GM21717 (cell line): ENCODE results near the gene SHMT1.
A peak's percentile ranks its signal among the peaks of the same experiment; 100 is the strongest.
"Not testable (repeated sequence)": the region's sequence is repeated elsewhere in the genome, so short reads cannot be mapped to it uniquely, and the experiment has no call there.

Experiments used
- ATAC-seq: cut with Tn5 transposase; IDR thresholded peaks from one replicate; pipeline ENCODE4 v1.9.1; 2021; ENCODE audit warnings: mild to moderate bottlenecking, moderate library complexity; ENCODE audit not compliant: unreplicated experiment

The SHMT1 gene

GRCh38 chr17:18326572-18326971 lies 36.8 kb downstream of the SHMT1 start:
- ATAC-seq = no peak

GRCh38 chr17:18326039-18326438 lies 37.3 kb downstream of the SHMT1 start:
- no peak for ATAC-seq

- no peak for ATAC-seq
Measured at GRCh38 chr17:18324140-18325050, 39.0 kb downstream of the SHMT1 start.

- no peak for ATAC-seq
Measured at GRCh38 chr17:18323507-18324139, 39.7 kb downstream of the SHMT1 start.

- ATAC-seq = no peak
Measured at GRCh38 chr17:18323007-18323406, 40.3 kb downstream of the SHMT1 start.

GRCh38 chr17:18322522-18322921 lies 40.8 kb downstream of the SHMT1 start:
- ATAC-seq = no peak

- no peak for ATAC-seq
Measured at GRCh38 chr17:18321309-18321708, 42.0 kb downstream of the SHMT1 start.

GRCh38 chr17:18320301-18320700 lies 43.0 kb downstream of the SHMT1 start:
- no peak for ATAC-seq

- no peak for ATAC-seq
Measured at GRCh38 chr17:18319604-18320256, 43.6 kb downstream of the SHMT1 start.

GRCh38 chr17:18318771-18319450 lies 44.4 kb downstream of the SHMT1 start:
- no peak for ATAC-seq

GRCh38 chr17:18318117-18318516 lies 45.2 kb downstream of the SHMT1 start:
- no peak for ATAC-seq

GRCh38 chr17:18315961-18316360 lies 47.4 kb downstream of the SHMT1 start:
- no peak for ATAC-seq

GRCh38 chr17:18315562-18315922 lies 47.8 kb downstream of the SHMT1 start:
- peak; percentile 2 for ATAC-seq

GRCh38 chr17:18314731-18315561 lies 48.4 kb downstream of the SHMT1 start, which contains the start of the genes SMCR8 and TOP3A:
SMCR8 (plus strand) TSS chr17:18315293; CDS start chr17:18315790, 497 bp downstream.
TOP3A (minus strand) TSS chr17:18314994; CDS start chr17:18314778, 216 bp downstream.
- peak; percentile 70 for ATAC-seq

- peak; percentile 16 for ATAC-seq
Measured at GRCh38 chr17:18314059-18314730, 49.2 kb downstream of the SHMT1 start.

- ATAC-seq = no peak
Measured at GRCh38 chr17:18309202-18309601, 54.1 kb downstream of the SHMT1 start.

GRCh38 chr17:18303206-18303605 lies 60.1 kb downstream of the SHMT1 start:
- ATAC-seq = not testable (repeated sequence)

- ATAC-seq = no peak
Measured at GRCh38 chr17:18300725-18301480, 62.4 kb downstream of the SHMT1 start.

- not testable (repeated sequence) for ATAC-seq
Measured at GRCh38 chr17:18298061-18298460, 65.3 kb downstream of the SHMT1 start.
